Measurements from ENCODE around the gene MYOG. TPM values are rescaled to one million over a fixed set of nuclear protein-coding genes. Genes with fewer than 3 reads are reported as not detected.

Gene MYOG
- total and polyA plus RNA-seq, 2 experiments from 2014 or later, result not detected

DNA sequence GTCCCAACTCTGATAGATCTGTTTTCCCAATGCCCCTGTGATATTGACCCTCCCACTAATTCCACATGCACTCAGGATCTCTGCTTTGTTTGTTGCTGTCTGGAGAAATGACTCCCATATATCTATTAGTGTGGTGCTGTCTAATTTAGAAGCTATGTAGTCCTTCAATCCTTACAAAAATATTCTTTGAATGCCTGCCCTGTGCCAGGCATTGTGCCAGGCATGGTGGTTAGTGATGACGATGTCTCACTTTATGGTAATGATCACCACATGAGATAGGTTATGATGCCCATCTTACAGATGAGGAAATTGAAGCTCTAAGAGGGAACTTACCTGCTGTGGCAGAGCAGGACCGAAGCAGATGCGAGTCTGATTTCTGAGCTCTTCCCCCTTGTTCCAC is 12.9 kb downstream of the MYOG start:
- H3K36me3 ChIP-seq (replicated peaks; ENCODE audit: insufficient read depth, low read depth), result no peaks in the 10 kb centered on the region
- H3K27ac ChIP-seq, result no peak overlapping the region
- 85% methylated on average over 3 of the region's 3 CpGs for WGBS (ENCODE audit: low lambda C conversion rate, missing lambda C conversion rate)
- no peak for DNase-seq (ENCODE audit: low spot score)
- no peaks in the 10 kb centered on the region for H3K4me1 ChIP-seq (ENCODE audit: insufficient read depth)
- no peaks in the 10 kb centered on the region for H4K20me1 ChIP-seq (ENCODE audit: insufficient read depth, poor library complexity, severe bottlenecking)
- H3K4me2 ChIP-seq, result no peak overlapping the region
- no peak overlapping the region for H2AFZ ChIP-seq
- H3K4me3 ChIP-seq, result no peak overlapping the region
- no peaks in the 10 kb centered on the region for H3K9me2 ChIP-seq (replicated peaks; ENCODE audit: insufficient read depth)
- H3K9me3 ChIP-seq (ENCODE audit: low read depth), result no peaks in the 10 kb centered on the region
- no peaks in the 10 kb centered on the region for H3K79me2 ChIP-seq
- TF ChIP-seq EZH2 (IDR thresholded peaks at IDR 0.05; ENCODE audit: borderline replicate concordance), result no peak
- TF ChIP-seq, protein P1, sequence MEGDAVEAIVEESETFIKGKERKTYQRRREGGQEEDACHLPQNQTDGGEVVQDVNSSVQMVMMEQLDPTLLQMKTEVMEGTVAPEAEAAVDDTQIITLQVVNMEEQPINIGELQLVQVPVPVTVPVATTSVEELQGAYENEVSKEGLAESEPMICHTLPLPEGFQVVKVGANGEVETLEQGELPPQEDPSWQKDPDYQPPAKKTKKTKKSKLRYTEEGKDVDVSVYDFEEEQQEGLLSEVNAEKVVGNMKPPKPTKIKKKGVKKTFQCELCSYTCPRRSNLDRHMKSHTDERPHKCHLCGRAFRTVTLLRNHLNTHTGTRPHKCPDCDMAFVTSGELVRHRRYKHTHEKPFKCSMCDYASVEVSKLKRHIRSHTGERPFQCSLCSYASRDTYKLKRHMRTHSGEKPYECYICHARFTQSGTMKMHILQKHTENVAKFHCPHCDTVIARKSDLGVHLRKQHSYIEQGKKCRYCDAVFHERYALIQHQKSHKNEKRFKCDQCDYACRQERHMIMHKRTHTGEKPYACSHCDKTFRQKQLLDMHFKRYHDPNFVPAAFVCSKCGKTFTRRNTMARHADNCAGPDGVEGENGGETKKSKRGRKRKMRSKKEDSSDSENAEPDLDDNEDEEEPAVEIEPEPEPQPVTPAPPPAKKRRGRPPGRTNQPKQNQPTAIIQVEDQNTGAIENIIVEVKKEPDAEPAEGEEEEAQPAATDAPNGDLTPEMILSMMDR (IDR thresholded peaks at IDR 0.05; ENCODE audit: poor library complexity), result no peak
- no peak for TF ChIP-seq EZH2phosphoT487 (IDR thresholded peaks at IDR 0.05; ENCODE audit: low read depth, severe bottlenecking, unreplicated experiment)
- H3K27me3 ChIP-seq, result peaks cover 53% of the 10 kb centered on the region

DNA sequence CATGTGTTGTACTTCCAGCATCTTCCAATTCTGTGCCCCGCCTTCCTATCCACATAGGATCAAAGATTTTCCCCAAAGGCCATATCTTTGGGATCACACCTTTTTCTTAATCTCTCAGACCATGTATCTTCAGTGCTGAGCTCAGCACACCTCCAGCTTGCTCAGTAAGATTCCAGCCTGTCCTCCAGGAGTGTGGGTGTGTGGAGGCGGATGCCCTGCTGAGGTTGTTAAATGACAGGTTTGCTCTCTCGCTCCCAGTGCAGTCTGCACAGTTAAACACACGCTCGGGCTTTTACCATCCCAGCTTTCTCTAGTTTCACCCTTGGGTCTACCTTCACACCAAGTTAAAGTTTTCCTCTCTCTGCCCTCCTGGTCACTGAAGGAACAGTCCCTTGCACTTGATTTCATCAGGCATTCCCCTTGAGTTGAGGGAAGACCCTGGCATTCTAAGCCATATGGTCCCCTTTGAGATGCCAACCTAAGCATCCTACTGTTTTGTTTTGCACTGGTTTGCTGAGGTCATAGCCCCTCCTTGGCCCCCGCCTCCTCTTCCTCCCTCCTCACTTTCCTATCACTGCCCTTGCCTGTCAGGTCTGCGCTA is 13.7 kb downstream of the MYOG start:
- H3K27me3 ChIP-seq, result peaks cover 45% of the 10 kb centered on the region
- no peaks in the 10 kb centered on the region for H4K20me1 ChIP-seq (ENCODE audit: insufficient read depth, poor library complexity, severe bottlenecking)
- DNase-seq (ENCODE audit: low spot score), result no peak
- H3K79me2 ChIP-seq, result no peaks in the 10 kb centered on the region
- no peak overlapping the region for H3K4me3 ChIP-seq
- WGBS (ENCODE audit: low lambda C conversion rate, missing lambda C conversion rate), result 73% methylated on average over 7 of the region's 7 CpGs
- H3K27ac ChIP-seq, result no peak overlapping the region
- no peak overlapping the region for H3K4me2 ChIP-seq
- TF ChIP-seq, protein P1 (IDR thresholded peaks at IDR 0.05; ENCODE audit: poor library complexity), result no peak
- TF ChIP-seq EZH2 (IDR thresholded peaks at IDR 0.05; ENCODE audit: borderline replicate concordance), result no peak
- TF ChIP-seq EZH2phosphoT487 (IDR thresholded peaks at IDR 0.05; ENCODE audit: low read depth, severe bottlenecking, unreplicated experiment), result no peak
- no peak overlapping the region for H2AFZ ChIP-seq
- no peaks in the 10 kb centered on the region for H3K9me2 ChIP-seq (replicated peaks; ENCODE audit: insufficient read depth)
- H3K4me1 ChIP-seq (ENCODE audit: insufficient read depth), result no peaks in the 10 kb centered on the region
- H3K9me3 ChIP-seq (ENCODE audit: low read depth), result no peaks in the 10 kb centered on the region
- no peaks in the 10 kb centered on the region for H3K36me3 ChIP-seq (replicated peaks; ENCODE audit: insufficient read depth, low read depth)

DNA sequence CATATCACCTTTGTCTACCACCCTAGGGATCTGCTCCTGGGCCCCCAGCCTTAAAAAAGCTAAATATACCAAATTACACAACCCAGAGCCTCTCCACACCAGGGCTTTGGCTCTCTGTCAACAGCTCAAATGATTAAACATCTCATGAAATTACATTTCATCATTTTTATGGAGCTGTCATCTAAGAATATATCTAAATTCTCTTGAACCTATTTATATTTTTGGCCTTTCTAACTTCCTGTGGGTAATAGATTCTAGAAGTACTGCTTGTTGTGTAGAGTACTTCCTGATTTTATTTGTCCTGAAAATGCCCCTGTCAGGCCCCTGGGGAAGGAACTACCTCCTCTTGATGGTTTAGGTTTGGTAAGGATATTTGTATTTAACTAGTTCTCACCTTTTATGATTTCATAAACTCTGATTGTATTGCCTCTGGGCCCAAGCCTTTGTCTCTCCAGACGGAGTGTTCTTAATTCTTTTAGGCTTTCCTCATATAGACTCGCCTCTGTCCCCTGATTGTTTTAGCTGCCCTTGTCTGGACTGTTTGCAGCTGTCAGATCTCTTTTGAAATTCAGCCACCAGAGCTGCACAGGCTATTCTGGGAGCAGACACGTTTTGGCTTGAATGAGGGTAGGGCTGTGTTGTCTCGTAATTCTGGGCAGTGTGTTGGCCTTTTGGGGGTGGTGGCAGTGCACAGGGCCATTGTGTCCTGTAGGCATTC is 16.6 kb downstream of the MYOG start:
- Histone ChIP-seq H3K27ac (peak overlapping the region; percentile 13), H3K4me3 (no peak overlapping the region), H3K36me3 (replicated peaks; ENCODE audit: insufficient read depth, low read depth) (no peaks in the 10 kb centered on the region), H3K4me2 (no peak overlapping the region), H3K9me3 (ENCODE audit: low read depth) (no peaks in the 10 kb centered on the region), H2AFZ (no peak overlapping the region), H3K9me2 (replicated peaks; ENCODE audit: insufficient read depth) (no peaks in the 10 kb centered on the region), H4K20me1 (ENCODE audit: insufficient read depth, poor library complexity, severe bottlenecking) (no peaks in the 10 kb centered on the region), H3K27me3 (peaks cover 16% of the 10 kb centered on the region), H3K79me2 (no peaks in the 10 kb centered on the region), H3K4me1 (ENCODE audit: insufficient read depth) (no peaks in the 10 kb centered on the region)
- 20% methylated on average over 4 of the region's 4 CpGs for WGBS (ENCODE audit: low lambda C conversion rate, missing lambda C conversion rate)
- no peak for DNase-seq (ENCODE audit: low spot score)
- TF ChIP-seq EZH2phosphoT487 (IDR thresholded peaks at IDR 0.05; ENCODE audit: low read depth, severe bottlenecking, unreplicated experiment) (no peak), EZH2 (IDR thresholded peaks at IDR 0.05; ENCODE audit: borderline replicate concordance) (no peak)
- TF ChIP-seq, protein P1 (IDR thresholded peaks at IDR 0.05; ENCODE audit: poor library complexity), result no peak
